Chondrocyte (in vitro differentiated cells): ENCODE measurements around the gene NANOS1. TPM values are rescaled to one million over a fixed set of nuclear protein-coding genes. Genes with fewer than 3 reads are reported as not detected.

Source experiments
- DNase-seq: peaks from one replicate; pipeline ENCODE4 v3.0.0; 2021; ENCODE audit warnings: mixed read lengths, low spot score
- H3K27ac Mint-ChIP-seq: one replicate; pipeline ENCODE4 v1.8.0; 2021; ENCODE audit warnings: mild to moderate bottlenecking, moderate library complexity, mixed read lengths; ENCODE audit not compliant: unreplicated experiment
- H3K27me3 Mint-ChIP-seq: 2 replicates; pipeline ENCODE4 v1.8.0; 2021; ENCODE audit warnings: low read depth, mixed read lengths
- H3K36me3 Mint-ChIP-seq: 2 replicates; pipeline ENCODE4 v1.8.0; 2021; ENCODE audit warnings: low read depth, mixed read lengths
- H3K4me1 Mint-ChIP-seq: 2 replicates; pipeline ENCODE4 v1.8.0; 2021; ENCODE audit warnings: low read depth, mild to moderate bottlenecking, mixed read lengths
- H3K4me3 Mint-ChIP-seq: one replicate; pipeline ENCODE4 v1.8.0; 2021; ENCODE audit warnings: mild to moderate bottlenecking, moderate library complexity, mixed read lengths; ENCODE audit not compliant: unreplicated experiment
- H3K9me3 Mint-ChIP-seq: 2 replicates; pipeline ENCODE4 v1.8.0; 2021; ENCODE audit warnings: low read depth, mixed read lengths
- CTCF ChIP-seq: fragments of 200-600 bp; sonication (generic); IDR thresholded peaks from 2 replicates; pipeline ENCODE4 v1.5.0; 2021; ENCODE audit warnings: antibody characterized with exemption, mild to moderate bottlenecking, moderate library complexity
- total RNA-seq: library from RNA; stranded (reverse); gene quantifications from 3 replicates; pipeline ENCODE4 v1.2.1, GENCODE V29; 2021

The NANOS1 gene
- total RNA-seq, 1 donor from 2014 or later = 3.8 TPM

- DNase-seq = no peak
- no peak overlapping the region for H3K27ac Mint-ChIP-seq
- peaks cover 35% of the 10 kb centered on the region for H3K4me1 Mint-ChIP-seq
- H3K27me3 Mint-ChIP-seq = peaks cover 3% of the 10 kb centered on the region
- no peaks in the 10 kb centered on the region for H3K36me3 Mint-ChIP-seq
- peaks cover 3% of the 10 kb centered on the region for H3K9me3 Mint-ChIP-seq
- no peak for TF ChIP-seq CTCF
- no peak overlapping the region for H3K4me3 Mint-ChIP-seq
Measured at GRCh38 chr10:119020627-119020946, 8.9 kb upstream of the NANOS1 start.

GRCh38 chr10:119022846-119023552 lies 6.5 kb upstream of the NANOS1 start:
- DNase-seq = no peak

GRCh38 chr10:119023553-119023868 lies 6.0 kb upstream of the NANOS1 start:
- no peak for DNase-seq
- H3K36me3 Mint-ChIP-seq = no peaks in the 10 kb centered on the region
- peaks cover 55% of the 10 kb centered on the region for H3K4me1 Mint-ChIP-seq
- H3K27ac Mint-ChIP-seq = peak overlapping the region; percentile 45
- H3K4me3 Mint-ChIP-seq = no peak overlapping the region
- peaks cover 2% of the 10 kb centered on the region for H3K27me3 Mint-ChIP-seq
- H3K9me3 Mint-ChIP-seq = peaks cover 3% of the 10 kb centered on the region
- TF ChIP-seq CTCF = no peak

More at GRCh38 chr10:119022846-119023552, 6.5 kb upstream of the NANOS1 start:
- H3K27ac Mint-ChIP-seq = peak overlapping the region; percentile 45
- peaks cover 3% of the 10 kb centered on the region for H3K9me3 Mint-ChIP-seq
- H3K4me1 Mint-ChIP-seq = peaks cover 55% of the 10 kb centered on the region
- no peak overlapping the region for H3K4me3 Mint-ChIP-seq
- peaks cover 2% of the 10 kb centered on the region for H3K27me3 Mint-ChIP-seq
- H3K36me3 Mint-ChIP-seq = no peaks in the 10 kb centered on the region
- TF ChIP-seq CTCF = no peak

- peaks cover 2% of the 10 kb centered on the region for H3K27me3 Mint-ChIP-seq
- H3K9me3 Mint-ChIP-seq = no peaks in the 10 kb centered on the region
- peaks cover 55% of the 10 kb centered on the region for H3K4me1 Mint-ChIP-seq
- H3K4me3 Mint-ChIP-seq = no peak overlapping the region
- no peak for TF ChIP-seq CTCF
- H3K36me3 Mint-ChIP-seq = no peaks in the 10 kb centered on the region
- no peak for DNase-seq
- peak overlapping the region; percentile 49 for H3K27ac Mint-ChIP-seq
Measured at GRCh38 chr10:119024882-119025281, 4.6 kb upstream of the NANOS1 start.

GRCh38 chr10:119025336-119025735 lies 4.2 kb upstream of the NANOS1 start:
- Mint-ChIP-seq H3K27me3 (peaks cover 2% of the 10 kb centered on the region), H3K27ac (peak overlapping the region; percentile 93), H3K4me3 (no peak overlapping the region), H3K36me3 (no peaks in the 10 kb centered on the region), H3K4me1 (peaks cover 54% of the 10 kb centered on the region), H3K9me3 (no peaks in the 10 kb centered on the region)
- TF ChIP-seq CTCF = peak; percentile 38
- no peak for DNase-seq
